ENCODE results near the gene CGGBP1.

GRCh38 chr3:88058306-88058580 is 562 bp downstream of the CGGBP1 start:
- no peak for TF ChIP-seq POLR2A (IDR thresholded peaks at IDR 0.05)
- TF ChIP-seq, protein P1, sequence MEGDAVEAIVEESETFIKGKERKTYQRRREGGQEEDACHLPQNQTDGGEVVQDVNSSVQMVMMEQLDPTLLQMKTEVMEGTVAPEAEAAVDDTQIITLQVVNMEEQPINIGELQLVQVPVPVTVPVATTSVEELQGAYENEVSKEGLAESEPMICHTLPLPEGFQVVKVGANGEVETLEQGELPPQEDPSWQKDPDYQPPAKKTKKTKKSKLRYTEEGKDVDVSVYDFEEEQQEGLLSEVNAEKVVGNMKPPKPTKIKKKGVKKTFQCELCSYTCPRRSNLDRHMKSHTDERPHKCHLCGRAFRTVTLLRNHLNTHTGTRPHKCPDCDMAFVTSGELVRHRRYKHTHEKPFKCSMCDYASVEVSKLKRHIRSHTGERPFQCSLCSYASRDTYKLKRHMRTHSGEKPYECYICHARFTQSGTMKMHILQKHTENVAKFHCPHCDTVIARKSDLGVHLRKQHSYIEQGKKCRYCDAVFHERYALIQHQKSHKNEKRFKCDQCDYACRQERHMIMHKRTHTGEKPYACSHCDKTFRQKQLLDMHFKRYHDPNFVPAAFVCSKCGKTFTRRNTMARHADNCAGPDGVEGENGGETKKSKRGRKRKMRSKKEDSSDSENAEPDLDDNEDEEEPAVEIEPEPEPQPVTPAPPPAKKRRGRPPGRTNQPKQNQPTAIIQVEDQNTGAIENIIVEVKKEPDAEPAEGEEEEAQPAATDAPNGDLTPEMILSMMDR (IDR thresholded peaks at IDR 0.05), result no peak
